Peyer's patch (tissue), 4 donors: Measurements from ENCODE around the gene BMP2K. TPM values are rescaled to one million over a fixed set of nuclear protein-coding genes. Genes with fewer than 3 reads are reported as not detected.

ENCODE experiments used
- DNase-seq, 3 donors: peaks; one replicate each; pipeline ENCODE4 v3.0.0-alpha.2; 2017 to 2019
- H3K27ac ChIP-seq, 4 donors: fragments of 200-600 bp; sonication (generic); one replicate each; pipeline ENCODE4 v1.5.1; 2016 to 2019
- H3K27me3 ChIP-seq, 2 donors: fragments of 200-600 bp; sonication (generic); one replicate each; pipeline ENCODE4 v1.5.1; 2019
- H3K36me3 ChIP-seq, 3 donors: fragments of 200-600 bp; sonication (generic); one replicate each; pipeline ENCODE4 v1.5.1; 2016 to 2019
- H3K4me1 ChIP-seq, 4 donors: fragments of 200-600 bp; sonication (generic); one replicate each; pipeline ENCODE4 v1.5.1; 2016 to 2019
- H3K4me3 ChIP-seq, 4 donors: fragments of 200-600 bp; sonication (generic); 1 replicate in 3 of 4; 2 replicates in 1 of 4; pipeline ENCODE4 v1.5.1; 2016 to 2019; ENCODE audit warnings: mild to moderate bottlenecking in 1 of 4
- H3K9me3 ChIP-seq, 4 donors: fragments of 200-600 bp; sonication (generic); one replicate each; pipeline ENCODE4 v1.5.1; 2016 to 2019; ENCODE audit warnings: mild to moderate bottlenecking in 1 of 4
- POLR2A ChIP-seq, 2 donors: fragments of 450-650 bp; IDR thresholded peaks; one replicate each; pipeline ENCODE4 v1.5.1; 2017; ENCODE audit warnings: antibody characterized with exemption in 2 of 2, mild to moderate bottlenecking in 2 of 2, moderate library complexity in 2 of 2
- total RNA-seq, 4 donors: library from RNA; depleted of rRNA; stranded (reverse); fragments of >200 nt; gene quantifications; one replicate each; pipeline ENCODE4 v1.1.0, GENCODE V29; 2016
- TF ChIP-seq, protein P1 (sequence below), 6 experiments: fragments of 450-650 bp in 4 of 6; fragments of 200-600 bp in 2 of 6; sonication (generic) in 1 of 6; IDR thresholded peaks; one replicate each; pipeline ENCODE4 v1.5.1; 2017 to 2019; ENCODE audit warnings: antibody characterized with exemption in 6 of 6, mild to moderate bottlenecking in 3 of 6, moderate library complexity in 1 of 6

The BMP2K gene
- total RNA-seq, 4 donors from 2014 or later = 69.5 to 92.4 (median 78.6) TPM

DNA sequence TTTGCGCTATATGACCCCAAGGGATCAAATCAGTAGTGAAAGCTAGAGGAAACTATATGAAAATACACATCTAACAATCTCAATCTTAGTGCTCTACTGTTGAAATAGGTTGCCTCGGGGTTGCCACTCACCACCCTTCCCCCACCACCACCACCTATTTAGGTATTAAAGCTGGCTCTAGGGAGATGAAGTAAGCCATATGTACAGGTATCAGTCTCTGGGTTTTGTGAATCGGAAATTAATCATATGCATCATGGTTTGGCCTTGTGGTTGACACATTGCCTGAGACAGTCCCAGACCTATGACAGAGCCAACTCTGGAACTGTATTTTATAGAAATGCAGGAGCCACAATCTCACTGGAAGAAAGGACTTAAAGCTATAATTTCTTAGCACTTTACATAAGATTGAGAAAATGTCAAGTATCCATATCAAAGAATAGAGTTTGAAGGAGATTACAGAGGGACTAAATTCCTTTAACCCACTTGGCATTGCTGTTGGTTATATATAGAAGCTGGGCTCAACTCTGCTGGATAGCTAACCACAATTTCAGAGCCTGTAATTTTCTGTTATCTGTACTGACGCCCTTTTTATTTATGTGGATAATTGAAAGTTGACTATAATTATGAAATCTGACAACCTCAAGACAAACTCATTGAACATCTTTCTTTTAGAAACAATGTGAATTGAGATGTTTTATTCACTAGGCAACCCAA, 26.7 kb upstream of the BMP2K start:
- no peak for DNase-seq
- TF ChIP-seq, protein P1, sequence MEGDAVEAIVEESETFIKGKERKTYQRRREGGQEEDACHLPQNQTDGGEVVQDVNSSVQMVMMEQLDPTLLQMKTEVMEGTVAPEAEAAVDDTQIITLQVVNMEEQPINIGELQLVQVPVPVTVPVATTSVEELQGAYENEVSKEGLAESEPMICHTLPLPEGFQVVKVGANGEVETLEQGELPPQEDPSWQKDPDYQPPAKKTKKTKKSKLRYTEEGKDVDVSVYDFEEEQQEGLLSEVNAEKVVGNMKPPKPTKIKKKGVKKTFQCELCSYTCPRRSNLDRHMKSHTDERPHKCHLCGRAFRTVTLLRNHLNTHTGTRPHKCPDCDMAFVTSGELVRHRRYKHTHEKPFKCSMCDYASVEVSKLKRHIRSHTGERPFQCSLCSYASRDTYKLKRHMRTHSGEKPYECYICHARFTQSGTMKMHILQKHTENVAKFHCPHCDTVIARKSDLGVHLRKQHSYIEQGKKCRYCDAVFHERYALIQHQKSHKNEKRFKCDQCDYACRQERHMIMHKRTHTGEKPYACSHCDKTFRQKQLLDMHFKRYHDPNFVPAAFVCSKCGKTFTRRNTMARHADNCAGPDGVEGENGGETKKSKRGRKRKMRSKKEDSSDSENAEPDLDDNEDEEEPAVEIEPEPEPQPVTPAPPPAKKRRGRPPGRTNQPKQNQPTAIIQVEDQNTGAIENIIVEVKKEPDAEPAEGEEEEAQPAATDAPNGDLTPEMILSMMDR (IDR thresholded peaks at IDR 0.05) = no peak
- no peak for TF ChIP-seq POLR2A (IDR thresholded peaks at IDR 0.05)
- H3K9me3 ChIP-seq = no peaks in the 10 kb centered on the region

DNA sequence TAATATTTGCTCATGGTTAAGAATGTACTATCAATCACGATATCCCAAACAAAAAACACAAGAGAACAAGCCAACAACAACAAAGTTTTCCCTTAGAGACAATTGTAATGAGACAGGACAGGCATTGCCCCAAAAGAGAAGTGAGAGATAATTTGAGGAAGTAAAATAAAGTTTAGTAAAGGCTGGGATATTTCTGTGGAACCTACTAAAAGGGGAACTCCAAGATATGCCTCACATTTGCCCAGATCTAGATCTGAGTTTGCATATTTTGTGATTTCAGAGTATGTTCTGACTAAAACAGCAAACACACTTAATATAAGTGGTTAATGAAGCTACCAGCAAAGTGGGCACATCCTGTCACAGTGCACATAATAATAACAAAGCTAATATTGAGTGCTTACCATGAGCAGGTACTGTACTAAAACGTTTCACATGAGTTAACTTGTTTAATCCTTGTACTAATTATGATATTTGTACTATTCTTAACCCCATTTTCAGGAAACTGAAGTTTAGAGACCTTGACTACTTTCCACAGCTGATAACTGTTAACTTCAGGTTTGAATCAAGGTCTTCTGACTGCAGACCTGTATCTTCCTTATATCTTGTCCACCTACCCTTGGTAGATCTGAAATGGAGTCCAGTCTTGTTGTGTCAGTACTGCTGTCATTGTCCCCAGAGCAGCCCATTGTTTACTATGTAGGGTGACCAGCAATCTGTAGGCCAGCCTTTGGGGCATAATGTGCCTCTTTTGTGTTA, 26.0 kb upstream of the BMP2K start:
- H3K36me3 ChIP-seq = no peaks in the 10 kb centered on the region
- no peaks in the 10 kb centered on the region for H3K9me3 ChIP-seq
- DNase-seq = no peak
- TF ChIP-seq, protein P1 (IDR thresholded peaks at IDR 0.05) = no peak
- no peak for TF ChIP-seq POLR2A (IDR thresholded peaks at IDR 0.05)
- H3K4me3 ChIP-seq = no peak overlapping the region
- H3K27ac ChIP-seq = peak overlapping the region in 2 of 4 donors; percentile 42 to 62
- peaks cover 0 to 5% (median 1%) of the 10 kb centered on the region in 4 donors for H3K4me1 ChIP-seq
- no peaks in the 10 kb centered on the region for H3K27me3 ChIP-seq

More for the DNA sequence above, 26.7 kb upstream of the BMP2K start:
- H3K27ac ChIP-seq = peak overlapping the region in 2 of 4 donors; percentile 8 to 34
- no peaks in the 10 kb centered on the region for H3K27me3 ChIP-seq
- H3K4me3 ChIP-seq = no peak overlapping the region
- H3K4me1 ChIP-seq = peaks cover 0 to 5% (median 1%) of the 10 kb centered on the region in 4 donors
- no peaks in the 10 kb centered on the region for H3K36me3 ChIP-seq

DNA sequence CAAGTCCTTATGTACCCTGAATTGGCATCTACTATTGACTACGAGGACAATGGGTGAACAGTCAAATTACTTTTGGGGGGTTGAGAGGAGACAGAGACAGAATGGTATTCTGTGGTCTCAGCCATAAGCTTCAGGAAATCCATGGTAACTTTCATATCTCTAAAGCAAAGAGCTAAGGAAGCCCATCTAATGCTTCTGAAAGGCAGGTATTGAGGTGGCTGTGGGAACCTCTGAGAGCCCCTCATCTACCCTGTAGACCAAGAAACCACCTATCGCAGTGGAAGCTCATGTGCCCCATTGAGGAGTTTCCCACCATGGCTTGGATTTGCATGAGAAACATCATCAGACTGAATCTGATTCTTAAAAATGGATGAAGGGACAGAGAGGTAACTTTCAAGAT, 23.1 kb upstream of the BMP2K start:
- no peak for DNase-seq
- H3K4me1 ChIP-seq = peaks cover 0 to 5% (median 1%) of the 10 kb centered on the region in 4 donors
- H3K4me3 ChIP-seq = no peak overlapping the region
- no peak for TF ChIP-seq POLR2A (IDR thresholded peaks at IDR 0.05)
- TF ChIP-seq, protein P1 (IDR thresholded peaks at IDR 0.05) = no peak
- H3K9me3 ChIP-seq = no peaks in the 10 kb centered on the region
- no peaks in the 10 kb centered on the region for H3K36me3 ChIP-seq
- no peaks in the 10 kb centered on the region for H3K27me3 ChIP-seq
- no peak overlapping the region for H3K27ac ChIP-seq

DNA sequence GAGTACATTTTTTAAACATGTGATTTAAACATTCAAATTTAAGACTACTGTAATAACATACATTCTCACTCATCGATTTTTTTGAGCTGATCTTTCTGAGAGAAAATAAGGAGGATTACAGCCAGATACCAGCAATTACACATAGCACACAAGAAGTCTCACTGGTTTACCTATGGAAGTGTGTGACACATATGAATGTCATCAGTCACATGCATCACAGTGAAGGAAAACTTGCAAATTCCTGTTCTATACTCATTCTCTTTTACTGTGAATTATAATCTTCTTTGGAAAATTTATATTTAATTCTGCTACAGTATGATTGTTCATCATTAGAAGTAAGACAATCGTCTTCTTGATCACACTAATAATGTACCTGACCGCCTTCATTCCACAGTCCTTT, 21.3 kb upstream of the BMP2K start:
- Histone ChIP-seq H3K9me3 (no peaks in the 10 kb centered on the region), H3K36me3 (no peaks in the 10 kb centered on the region), H3K27me3 (no peaks in the 10 kb centered on the region), H3K4me1 (peaks cover 0 to 5% (median 0%) of the 10 kb centered on the region in 4 donors), H3K4me3 (no peak overlapping the region), H3K27ac (no peak overlapping the region)
- DNase-seq = no peak
- TF ChIP-seq, protein P1 (IDR thresholded peaks at IDR 0.05) = no peak
- TF ChIP-seq POLR2A (IDR thresholded peaks at IDR 0.05) = no peak

DNA sequence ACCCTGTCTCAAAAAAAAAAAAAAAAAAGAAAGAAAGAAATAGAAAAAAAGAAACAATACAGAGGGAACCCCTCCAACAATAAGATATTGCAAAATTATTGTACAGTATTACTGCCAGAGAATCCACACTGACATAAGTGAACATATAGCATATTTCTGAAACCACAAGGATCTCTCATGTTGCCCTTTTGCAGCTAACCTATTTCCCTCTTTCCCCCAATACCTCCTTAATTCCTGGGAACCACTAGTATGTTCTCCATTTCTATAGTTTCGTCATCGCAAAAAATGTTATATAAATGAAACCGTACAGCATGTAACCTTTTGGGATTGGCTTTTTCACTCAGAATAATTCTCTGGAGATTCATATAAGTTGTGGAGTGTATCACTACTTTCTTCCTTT, 20.0 kb upstream of the BMP2K start:
- Histone ChIP-seq H3K9me3 (no peaks in the 10 kb centered on the region), H3K4me1 (peaks cover 0 to under 1% (median 0%) of the 10 kb centered on the region in 4 donors), H3K36me3 (no peaks in the 10 kb centered on the region), H3K27me3 (no peaks in the 10 kb centered on the region), H3K4me3 (no peak overlapping the region), H3K27ac (no peak overlapping the region)
- no peak for TF ChIP-seq POLR2A (IDR thresholded peaks at IDR 0.05)
- TF ChIP-seq, protein P1 (IDR thresholded peaks at IDR 0.05) = no peak
- DNase-seq = no peak
